ENCODE results near the gene SLC8A3.

SLC8A3 gene

GRCh38 chr14:70014406-70015095 lies 174.2 kb downstream of the SLC8A3 start:
- no peak overlapping the region for H3K4me3 ChIP-seq (ENCODE audit: low read depth, low read length)
- no peak for DNase-seq (ENCODE audit: low read depth)
- no peak for TF ChIP-seq CTCF (IDR thresholded peaks at IDR 0.05; ENCODE audit: low read depth, low read length)
- no peak for TF ChIP-seq MYC (IDR thresholded peaks at IDR 0.05; ENCODE audit: low read depth, low read length)
- no peak for TF ChIP-seq MAX (IDR thresholded peaks at IDR 0.05; ENCODE audit: low read depth, low read length)
- no peak for TF ChIP-seq POLR2A (IDR thresholded peaks at IDR 0.05; ENCODE audit: extremely low read depth, insufficient read length)

GRCh38 chr14:70013271-70013873 lies 175.4 kb downstream of the SLC8A3 start:
- peak; percentile 89 for TF ChIP-seq CTCF (IDR thresholded peaks at IDR 0.05; ENCODE audit: low read depth, low read length)
- no peak for TF ChIP-seq MAX (IDR thresholded peaks at IDR 0.05; ENCODE audit: low read depth, low read length)
- DNase-seq (ENCODE audit: low read depth), result peak; percentile 45
- no peak overlapping the region for H3K4me3 ChIP-seq (ENCODE audit: low read depth, low read length)

GRCh38 chr14:70011708-70012107 lies 177.0 kb downstream of the SLC8A3 start:
- H3K4me3 ChIP-seq (ENCODE audit: low read depth, low read length), result no peak overlapping the region
- TF ChIP-seq MYC (IDR thresholded peaks at IDR 0.05; ENCODE audit: low read depth, low read length) (no peak), POLR2A (IDR thresholded peaks at IDR 0.05; ENCODE audit: extremely low read depth, insufficient read length) (no peak), MAX (IDR thresholded peaks at IDR 0.05; ENCODE audit: low read depth, low read length) (no peak), CTCF (IDR thresholded peaks at IDR 0.05; ENCODE audit: low read depth, low read length) (no peak)
- DNase-seq (ENCODE audit: low read depth), result no peak

GRCh38 chr14:70011098-70011497 lies 177.7 kb downstream of the SLC8A3 start:
- TF ChIP-seq POLR2A (IDR thresholded peaks at IDR 0.05; ENCODE audit: extremely low read depth, insufficient read length) (no peak), MAX (IDR thresholded peaks at IDR 0.05; ENCODE audit: low read depth, low read length) (no peak), CTCF (IDR thresholded peaks at IDR 0.05; ENCODE audit: low read depth, low read length) (no peak), MYC (IDR thresholded peaks at IDR 0.05; ENCODE audit: low read depth, low read length) (no peak)
- no peak for DNase-seq (ENCODE audit: low read depth)
- H3K4me3 ChIP-seq (ENCODE audit: low read depth, low read length), result no peak overlapping the region

- H3K4me3 ChIP-seq (ENCODE audit: low read depth, low read length), result no peak overlapping the region
- TF ChIP-seq MAX (IDR thresholded peaks at IDR 0.05; ENCODE audit: low read depth, low read length), result no peak
- TF ChIP-seq POLR2A (IDR thresholded peaks at IDR 0.05; ENCODE audit: extremely low read depth, insufficient read length), result no peak
- no peak for TF ChIP-seq MYC (IDR thresholded peaks at IDR 0.05; ENCODE audit: low read depth, low read length)
- TF ChIP-seq CTCF (IDR thresholded peaks at IDR 0.05; ENCODE audit: low read depth, low read length), result no peak
- DNase-seq (ENCODE audit: low read depth), result no peak
Observed at GRCh38 chr14:70009961-70010360, 178.8 kb downstream of the SLC8A3 start.
